H1 (cell line): ENCODE results near the gene NECTIN1. TPM values are rescaled to one million over a fixed set of nuclear protein-coding genes. Genes with fewer than 3 reads are reported as not detected.

Source experiments
- CTCF ChIA-PET: fragments of 300-600 bp; sonication (Branson Sonifier 250); formaldehyde crosslinking; loops from one replicate; lab custom pipeline; 2021; ENCODE audit not compliant: partially characterized antibody; lab: Charles Lee
- POLR2A ChIA-PET: fragments of 300-600 bp; sonication (Branson Sonifier 250); formaldehyde crosslinking; loops from one replicate; lab custom pipeline; 2021; ENCODE audit warnings: inconsistent platforms; ENCODE audit not compliant: partially characterized antibody; lab: Charles Lee
- DNase-seq, 2 experiments: peaks; one replicate each; pipeline versions ENCODE4 v3.0.0 to v3.0.0-alpha.2; 2010 to 2022; ENCODE audit warnings: low spot score in 2 of 2, low read depth in 1 of 2, mixed read lengths in 1 of 2
- FAIRE-seq: peaks from 2 replicates; lab custom pipeline; 2011; peaks lifted over from hg19 to GRCh38; lab: Jason Lieb, UNC
- H2AFZ ChIP-seq: 2 replicates; pipeline ENCODE4 v1.8.1; 2012; ENCODE audit warnings: low read length, inconsistent platforms
- H2AK5ac ChIP-seq: 2 replicates; pipeline ENCODE4 v1.6.1; 2013; ENCODE audit warnings: low read depth, low read length
- H2BK120ac ChIP-seq: replicated peaks from 2 replicates; pipeline ENCODE3; 2013; ENCODE audit warnings: low read depth, low read length, inconsistent platforms
- H2BK12ac ChIP-seq: 2 replicates; pipeline ENCODE4 v1.6.1; 2013; ENCODE audit warnings: low read depth, low read length
- H2BK15ac ChIP-seq: 2 replicates; pipeline ENCODE4 v1.6.1; 2013; ENCODE audit warnings: low read length
- H2BK20ac ChIP-seq: 2 replicates; pipeline ENCODE4 v1.6.1; 2013; ENCODE audit warnings: low read length
- H2BK5ac ChIP-seq: 2 replicates; pipeline ENCODE4 v1.6.1; 2013; ENCODE audit warnings: low read depth, low read length
- H3K14ac ChIP-seq: 2 replicates; pipeline ENCODE4 v1.6.1; 2013; ENCODE audit warnings: inconsistent platforms; ENCODE audit not compliant: insufficient read length
- H3K18ac ChIP-seq: 2 replicates; pipeline ENCODE4 v1.6.1; 2013; ENCODE audit warnings: low read length; ENCODE audit errors: extremely low read depth
- H3K23ac ChIP-seq: 2 replicates; pipeline ENCODE4 v1.6.1; 2013; ENCODE audit warnings: inconsistent platforms; ENCODE audit not compliant: insufficient read length
- H3K23me2 ChIP-seq: 2 replicates; pipeline ENCODE4 v1.6.1; 2013; ENCODE audit warnings: low read depth, low read length
- H3K27ac ChIP-seq: 2 replicates; pipeline ENCODE4 v1.6.1; 2011; ENCODE audit warnings: low read depth, low read length, inconsistent platforms
- H3K27me3 ChIP-seq, 4 experiments: replicated peaks in 1 of 4; 1 replicate in 1 of 4; 2 replicates in 3 of 4; pipeline versions ENCODE4 v1.6.1 to v1.8.1; 2011 to 2013; ENCODE audit warnings: low read length in 3 of 4, mild to moderate bottlenecking in 3 of 4, inconsistent platforms in 2 of 4, mixed read lengths in 2 of 4, moderate library complexity in 1 of 4; ENCODE audit not compliant: control insufficient read depth in 3 of 4, insufficient read depth in 3 of 4; ENCODE audit errors: extremely low read depth in 1 of 4
- H3K36me3 ChIP-seq, 4 experiments: 2 replicates each; pipeline versions ENCODE4 v1.6.1 to v1.8.1; 2011 to 2013; ENCODE audit warnings: mild to moderate bottlenecking in 4 of 4, low read length in 3 of 4, moderate library complexity in 2 of 4, control low read depth in 1 of 4, inconsistent platforms in 1 of 4; ENCODE audit not compliant: insufficient read depth in 4 of 4, control insufficient read depth in 2 of 4
- H3K4ac ChIP-seq: replicated peaks from 2 replicates; pipeline ENCODE3; 2013; ENCODE audit warnings: low read length, low read depth, mixed read lengths, inconsistent platforms; ENCODE audit not compliant: insufficient read length
- H3K4me1 ChIP-seq, 4 experiments: replicated peaks in 1 of 4; 1 replicate in 1 of 4; 2 replicates in 3 of 4; pipeline versions ENCODE4 v1.6.1 to v1.8.1; 2011 to 2013; ENCODE audit warnings: low read length in 3 of 4, inconsistent platforms in 2 of 4, mixed read lengths in 1 of 4; ENCODE audit not compliant: insufficient read depth in 4 of 4, control insufficient read depth in 3 of 4
- H3K4me2 ChIP-seq, 2 experiments: 2 replicates each; pipeline versions ENCODE4 v1.6.1 to v1.8.1; 2011 to 2013; ENCODE audit warnings: low read depth in 2 of 2, low read length in 2 of 2, control low read depth in 1 of 2, inconsistent platforms in 1 of 2, mild to moderate bottlenecking in 1 of 2; ENCODE audit not compliant: insufficient read depth in 1 of 2
- H3K4me3 ChIP-seq, 4 experiments: fragments of 200-600, 300-600 bp in 1 of 4; sonication (generic), shearing (Covaris generic), sonication (Bioruptor Twin) in 1 of 4; 2 replicates each; pipeline versions ENCODE4 v1.5.1 to v1.8.1; 2011 to 2016; ENCODE audit warnings: low read length in 4 of 4, low read depth in 3 of 4, control low read depth in 2 of 4, inconsistent platforms in 2 of 4, mild to moderate bottlenecking in 2 of 4, mixed read lengths in 1 of 4, moderate library complexity in 1 of 4; ENCODE audit not compliant: insufficient read depth in 2 of 4; ENCODE audit errors: extremely low read depth in 1 of 4
- H3K56ac ChIP-seq: replicated peaks from 2 replicates; pipeline ENCODE3; 2013; ENCODE audit warnings: low read depth, mild to moderate bottlenecking, mixed read lengths, low read length, inconsistent platforms; ENCODE audit not compliant: insufficient read length
- H3K79me1 ChIP-seq: 2 replicates; pipeline ENCODE4 v1.6.1; 2013; ENCODE audit warnings: low read depth, low read length, control low read depth
- H3K79me2 ChIP-seq, 2 experiments: 2 replicates each; pipeline versions ENCODE4 v1.6.1 to v1.8.1; 2012 to 2013; ENCODE audit warnings: low read length in 2 of 2, mild to moderate bottlenecking in 2 of 2, inconsistent platforms in 1 of 2; ENCODE audit not compliant: insufficient read depth in 2 of 2, control insufficient read depth in 1 of 2
- H3K9ac ChIP-seq, 4 experiments: replicated peaks in 1 of 4; 1 replicate in 1 of 4; 2 replicates in 3 of 4; pipeline versions ENCODE4 v1.6.1 to v1.8.1; 2011 to 2013; ENCODE audit warnings: low read depth in 3 of 4, low read length in 3 of 4, control low read depth in 2 of 4, mild to moderate bottlenecking in 2 of 4, moderate library complexity in 2 of 4, inconsistent platforms in 1 of 4; ENCODE audit errors: extremely low read depth in 1 of 4
- H3K9me3 ChIP-seq, 2 experiments: 2 replicates each; pipeline versions ENCODE4 v1.6.1 to v1.8.1; 2012 to 2013; ENCODE audit warnings: mild to moderate bottlenecking in 2 of 2, moderate library complexity in 2 of 2, control low read depth in 1 of 2, inconsistent platforms in 1 of 2, low read depth in 1 of 2, low read length in 1 of 2, mixed read lengths in 1 of 2; ENCODE audit not compliant: insufficient read depth in 2 of 2
- H4K20me1 ChIP-seq, 2 experiments: replicated peaks in 1 of 2; 2 replicates each; pipeline versions ENCODE3 to v1.8.1; 2011 to 2013; ENCODE audit warnings: inconsistent platforms in 2 of 2, low read length in 2 of 2, mild to moderate bottlenecking in 1 of 2; ENCODE audit not compliant: insufficient read depth in 2 of 2, control insufficient read depth in 1 of 2
- H4K5ac ChIP-seq: 2 replicates; pipeline ENCODE4 v1.6.1; 2013; ENCODE audit warnings: low read length, low read depth, mixed read lengths, inconsistent platforms; ENCODE audit not compliant: insufficient read length
- H4K8ac ChIP-seq: 2 replicates; pipeline ENCODE4 v1.8.0; 2013; ENCODE audit warnings: mild to moderate bottlenecking, moderate library complexity, low read length, inconsistent platforms; ENCODE audit not compliant: insufficient read depth; ENCODE audit errors: extremely low read depth
- H4K91ac ChIP-seq: replicated peaks from 2 replicates; pipeline ENCODE3; 2013; ENCODE audit warnings: low read length, mixed read lengths, inconsistent platforms; ENCODE audit not compliant: insufficient read length
- BCL11A ChIP-seq, 2 experiments: IDR thresholded peaks; one replicate each; pipeline ENCODE4 v1.6.1; 2011; ENCODE audit warnings: low read depth in 2 of 2, low read length in 2 of 2, mild to moderate bottlenecking in 2 of 2
- CREB1 ChIP-seq: IDR thresholded peaks from 2 replicates; pipeline ENCODE4 v1.6.1; 2012; ENCODE audit warnings: inconsistent platforms
- E2F6 ChIP-seq: IDR thresholded peaks from 2 replicates; pipeline ENCODE4 v1.6.1; 2012; ENCODE audit warnings: inconsistent platforms
- GTF2F1 ChIP-seq: IDR thresholded peaks from 2 replicates; pipeline ENCODE4 v1.6.1; 2012; ENCODE audit warnings: low read depth, low read length, improper control_type of control experiment, borderline replicate concordance
- JUN ChIP-seq: IDR thresholded peaks from 2 replicates; pipeline ENCODE4 v1.6.1; 2011; ENCODE audit warnings: low read depth, mild to moderate bottlenecking, improper control_type of control experiment, low read length
- PHF8 ChIP-seq: fragments of 200-600 bp; sonication (generic); conservative IDR thresholded peaks from 2 replicates; pipeline ENCODE4 v1.7.1; 2012; ENCODE audit warnings: low read depth, mild to moderate bottlenecking, inconsistent platforms, low read length, moderate library complexity
- POLR2AphosphoS5 ChIP-seq: IDR thresholded peaks from 2 replicates; pipeline ENCODE4 v1.6.1; 2011; ENCODE audit warnings: low read depth, low read length
- POU5F1 ChIP-seq: IDR thresholded peaks from 2 replicates; pipeline ENCODE4 v1.6.1; 2011; ENCODE audit warnings: low read depth, mild to moderate bottlenecking, low read length, moderate library complexity
- SP1 ChIP-seq: IDR thresholded peaks from 2 replicates; pipeline ENCODE4 v1.6.1; 2011; ENCODE audit warnings: low read depth, low read length
- TAF1 ChIP-seq: IDR thresholded peaks from 2 replicates; pipeline ENCODE4 v1.6.1; 2011; ENCODE audit warnings: mild to moderate bottlenecking, low read depth, low read length
- TBP ChIP-seq: IDR thresholded peaks from 2 replicates; pipeline ENCODE4 v1.6.1; 2011; ENCODE audit warnings: low read depth, low read length, improper control_type of control experiment
- YY1 ChIP-seq: IDR thresholded peaks from 2 replicates; pipeline ENCODE4 v1.6.1; 2011; ENCODE audit warnings: low read depth, mild to moderate bottlenecking, low read length
- WGBS, 2 experiments: shearing (Covaris generic) in 1 of 2; methylation state at CpG; one replicate each; pipeline versions ENCODE4 v1.1.6 to v1.1.7; 2013 to 2015; ENCODE audit warnings: low lambda C conversion rate in 2 of 2, mixed read lengths in 2 of 2, inconsistent platforms in 1 of 2, low coverage in 1 of 2, missing lambda C conversion rate in 1 of 2; ENCODE audit not compliant: insufficient replicate concordance in 2 of 2, insufficient coverage in 1 of 2, insufficient read length in 1 of 2; ENCODE audit errors: extremely low coverage in 1 of 2, missing lambda C conversion rate in 1 of 2; 5-methylcytosine and 5-hydroxymethylcytosine counted together
- polyA plus RNA-seq, 7 experiments: library from polyadenylated mRNA; depleted of rRNA in 3 of 7; stranded (reverse) in 5 of 7; unstranded in 2 of 7; fragments of >200 nt in 5 of 7; fragments of 200-250 nt in 2 of 7; gene quantifications; 1 replicate in 5 of 7; 2 replicates in 1 of 7; 4 replicates in 1 of 7; pipeline versions ENCODE4 v1.2.1 to v1.2.3, GENCODE V29; 2011 to 2013; ENCODE audit warnings: missing spikeins in 2 of 7, mixed read lengths in 2 of 7
- total RNA-seq: library from RNA; stranded (reverse); fragmentation: NEBNext Ultra II Directional; extraction: Animal tissue kit (Norgen Biotek cat#: 25700); gene quantifications from 2 replicates; pipeline ENCODE4 v1.2.1, GENCODE V29; 2021

Gene NECTIN1
- total and polyA plus RNA-seq, 2 of the 8 experiments (the other 6 are each of a cell fraction or from before 2014, with no cell fraction given), result 43.2 to 97.7 TPM

- POLR2A ChIA-PET, result no interaction called here
- no peaks in the 10 kb centered on the region for H3K9me3 ChIP-seq
- no peaks in the 10 kb centered on the region for H3K79me1 ChIP-seq
- no peak overlapping the region for H4K8ac ChIP-seq
- no peak overlapping the region for H2BK15ac ChIP-seq
- FAIRE-seq (no peak), DNase-seq (no peak)
- peaks cover 0 to 5% of the 10 kb centered on the region in 2 experiments for H4K20me1 ChIP-seq
- no peaks in the 10 kb centered on the region for H3K36me3 ChIP-seq
- H4K91ac ChIP-seq, result no peak overlapping the region
- H3K4me1 ChIP-seq, result no peaks in the 10 kb centered on the region
- H3K23me2 ChIP-seq, result no peaks in the 10 kb centered on the region
- H3K27ac ChIP-seq, result no peak overlapping the region
- no peak overlapping the region for H4K5ac ChIP-seq
- no peak overlapping the region for H2BK20ac ChIP-seq
- no peak overlapping the region for H3K4ac ChIP-seq
- H3K14ac ChIP-seq, result no peak overlapping the region
- CTCF ChIA-PET, result interaction anchor here (0.8 to 2.6 kb wide), 6 partner anchors 11 to 332 kb away, joined by 3 to 5 read pairs (median 4); no protein-coding TSS in a partner anchor
- H2AFZ ChIP-seq, result no peak overlapping the region
- no peak overlapping the region for H2AK5ac ChIP-seq
- WGBS, 2 experiments, result 89% methylated on average over 4 of the region's 4 CpGs; no CpG with 5 or more reads in 1 of the 2 experiments
- no peak overlapping the region for H3K4me2 ChIP-seq
- TF ChIP-seq SP1 (no peak), TBP (no peak), PHF8 (no peak), TAF1 (no peak), POU5F1 (no peak), BCL11A (IDR thresholded peaks at IDR 0.05; ENCODE audit: low read depth in 2 of 2, low read length in 2 of 2) (no peak), YY1 (no peak), E2F6 (no peak), GTF2F1 (no peak), CREB1 (no peak), POLR2AphosphoS5 (no peak), JUN (no peak)
- H3K27me3 ChIP-seq, result peaks cover 0 to 3% (median 0%) of the 10 kb centered on the region in 4 experiments; a peak in 1 of 7 replicates
- no peak overlapping the region for H2BK120ac ChIP-seq
- H3K4me3 ChIP-seq, result no peak overlapping the region
- H3K56ac ChIP-seq, result no peak overlapping the region
- H3K18ac ChIP-seq, result no peak overlapping the region
- no peak overlapping the region for H3K23ac ChIP-seq
- no peak overlapping the region for H3K9ac ChIP-seq
- no peak overlapping the region for H2BK12ac ChIP-seq
- no peaks in the 10 kb centered on the region for H3K79me2 ChIP-seq
- no peak overlapping the region for H2BK5ac ChIP-seq
These were observed 47.1 kb upstream of the NECTIN1 start for GRCh38 chr11:119776031-119776636.
